ENCODE results near the gene ANKMY2.

Gene ANKMY2

GRCh38 chr7:16657656-16658279 lies 12.2 kb upstream of the ANKMY2 start:
- DNase-seq, result no peak

GRCh38 chr7:16656141-16656540 lies 10.6 kb upstream of the ANKMY2 start:
- no peak for DNase-seq

GRCh38 chr7:16655394-16655793 lies 9.8 kb upstream of the ANKMY2 start:
- no peak for DNase-seq

- DNase-seq, result no peak
Observed at GRCh38 chr7:16652888-16653287, 7.3 kb upstream of the ANKMY2 start.

- no peak for DNase-seq
Observed at GRCh38 chr7:16652240-16652583, 6.7 kb upstream of the ANKMY2 start.

GRCh38 chr7:16651396-16652239 lies 6.1 kb upstream of the ANKMY2 start:
- DNase-seq, result no peak

- no peak for DNase-seq
Observed at GRCh38 chr7:16650266-16650665, 4.7 kb upstream of the ANKMY2 start.

GRCh38 chr7:16649196-16649595 lies 3.6 kb upstream of the ANKMY2 start:
- peak; percentile 18 for DNase-seq

GRCh38 chr7:16648551-16648950 lies 3.0 kb upstream of the ANKMY2 start:
- DNase-seq, result no peak

- peak; percentile 25 for DNase-seq
Observed at GRCh38 chr7:16647435-16647960, 1.9 kb upstream of the ANKMY2 start.

GRCh38 chr7:16646472-16647072 lies 1.0 kb upstream of the ANKMY2 start:
- peak; percentile 35 for DNase-seq

- peak; percentile 56 for DNase-seq
Observed at GRCh38 chr7:16644636-16645592, 640 bp downstream of the ANKMY2 start.

- no peak for DNase-seq
Observed at GRCh38 chr7:16644157-16644556, 1.4 kb downstream of the ANKMY2 start.

- no peak for DNase-seq
Observed at GRCh38 chr7:16638282-16639280, 7.0 kb downstream of the ANKMY2 start.

- DNase-seq, result no peak
Observed at GRCh38 chr7:16637379-16637778, 8.2 kb downstream of the ANKMY2 start.

- no peak for DNase-seq
Observed at GRCh38 chr7:16636555-16637101, 8.9 kb downstream of the ANKMY2 start.

- DNase-seq, result no peak
Observed at GRCh38 chr7:16634271-16634738, 11.2 kb downstream of the ANKMY2 start.

- DNase-seq, result no peak
Observed at GRCh38 chr7:16630654-16631053, 14.9 kb downstream of the ANKMY2 start.

- DNase-seq, result no peak
Observed at GRCh38 chr7:16627236-16627635, 18.3 kb downstream of the ANKMY2 start.

GRCh38 chr7:16626388-16626787 lies 19.2 kb downstream of the ANKMY2 start:
- no peak for DNase-seq

- DNase-seq, result peak; percentile 62
Observed at GRCh38 chr7:16619979-16620408, 25.6 kb downstream of the ANKMY2 start.
